Natural killer cell treated with Interleukin-12 subunit alpha and Interleukin-12 subunit beta and Interleukin-15 and Interleukin-18, amount 100 ng/mL, for 72 hours (primary cell): Measurements from ENCODE around the gene NTRK3. TPM values are rescaled to one million over a fixed set of nuclear protein-coding genes. Genes with fewer than 3 reads are reported as not detected.

Experiments
- ATAC-seq, 2 donors: fragments of 150-1000 bp; cut with Tn5 transposase in 1 of 2; sonication (Bioruptor Pico), chemical (Tn5 transposase) in 1 of 2; 2 replicates each; pipeline ENCODE4 v1.10.0; 2021
- DNase-seq: peaks from one replicate; pipeline ENCODE4 v3.0.0; 2022; ENCODE audit warnings: low spot score
- H3K27ac Mint-ChIP-seq, 2 donors: 1 replicate in 1 of 2; 2 replicates in 1 of 2; pipeline ENCODE4 v1.8.0; 2022; ENCODE audit warnings: mixed read lengths in 2 of 2, mild to moderate bottlenecking in 1 of 2, moderate library complexity in 1 of 2
- H3K27me3 Mint-ChIP-seq, 2 donors: 1 replicate in 1 of 2; 2 replicates in 1 of 2; pipeline ENCODE4 v1.8.0; 2022; ENCODE audit warnings: mixed read lengths in 2 of 2
- H3K36me3 Mint-ChIP-seq: one replicate; pipeline ENCODE4 v1.8.0; 2022; ENCODE audit warnings: mixed read lengths
- H3K4me1 Mint-ChIP-seq, 2 donors: 1 replicate in 1 of 2; 2 replicates in 1 of 2; pipeline ENCODE4 v1.8.0; 2022; ENCODE audit warnings: low read depth in 2 of 2, mixed read lengths in 2 of 2, mild to moderate bottlenecking in 1 of 2
- H3K4me3 Mint-ChIP-seq: one replicate; pipeline ENCODE4 v1.8.0; 2022; ENCODE audit warnings: mixed read lengths
- H3K9me3 Mint-ChIP-seq: 2 replicates; pipeline ENCODE4 v1.8.0; 2022; ENCODE audit warnings: mixed read lengths
- total RNA-seq, 2 donors: library from RNA; stranded (reverse); gene quantifications; one replicate each; pipeline ENCODE4 v1.2.3, GENCODE V29; 2022

Gene NTRK3
- total RNA-seq, 2 donors from 2014 or later: 0.42 to 1.2 TPM

- H3K27ac Mint-ChIP-seq: no peak overlapping the region
- H3K27me3 Mint-ChIP-seq: peaks cover 6 to 28% of the 10 kb centered on the region in 2 donors
- no peak for DNase-seq
- no peaks in the 10 kb centered on the region for H3K36me3 Mint-ChIP-seq
- peaks cover 0 to 3% of the 10 kb centered on the region in 2 donors for H3K4me1 Mint-ChIP-seq
- H3K4me3 Mint-ChIP-seq: no peak overlapping the region
- H3K9me3 Mint-ChIP-seq: no peaks in the 10 kb centered on the region
- peak in 1 of 2 donors; percentile 8 for ATAC-seq
These were observed 129.1 kb downstream of the NTRK3 start for GRCh38 chr15:88127432-88127790.

GRCh38 chr15:88126695-88127431 is 129.7 kb downstream of the NTRK3 start:
- Mint-ChIP-seq H3K4me3 (no peak overlapping the region), H3K27ac (no peak overlapping the region), H3K9me3 (no peaks in the 10 kb centered on the region), H3K27me3 (peaks cover 6 to 28% of the 10 kb centered on the region in 2 donors), H3K36me3 (no peaks in the 10 kb centered on the region), H3K4me1 (peaks cover 0 to 3% of the 10 kb centered on the region in 2 donors)
- DNase-seq (no peak), ATAC-seq (peak in 1 of 2 donors; percentile 43)

- no peak overlapping the region for H3K4me3 Mint-ChIP-seq
- peaks cover 0 to 3% of the 10 kb centered on the region in 2 donors for H3K4me1 Mint-ChIP-seq
- no peaks in the 10 kb centered on the region for H3K9me3 Mint-ChIP-seq
- H3K27me3 Mint-ChIP-seq: peaks cover 6 to 26% of the 10 kb centered on the region in 2 donors
- H3K27ac Mint-ChIP-seq: no peak overlapping the region
- no peak for DNase-seq
- ATAC-seq: no peak
- H3K36me3 Mint-ChIP-seq: no peaks in the 10 kb centered on the region
These were observed 131.0 kb downstream of the NTRK3 start for GRCh38 chr15:88125576-88125975.

- H3K27ac Mint-ChIP-seq: no peak overlapping the region
- no peak for DNase-seq
- no peak overlapping the region for H3K4me3 Mint-ChIP-seq
- H3K4me1 Mint-ChIP-seq: peaks cover 0 to 3% of the 10 kb centered on the region in 2 donors
- no peaks in the 10 kb centered on the region for H3K9me3 Mint-ChIP-seq
- no peaks in the 10 kb centered on the region for H3K36me3 Mint-ChIP-seq
- H3K27me3 Mint-ChIP-seq: peaks cover 6 to 22% of the 10 kb centered on the region in 2 donors
- no peak for ATAC-seq
These were observed 132.3 kb downstream of the NTRK3 start for GRCh38 chr15:88124199-88124598.

- no peaks in the 10 kb centered on the region for H3K9me3 Mint-ChIP-seq
- no peaks in the 10 kb centered on the region for H3K4me1 Mint-ChIP-seq
- H3K36me3 Mint-ChIP-seq: no peaks in the 10 kb centered on the region
- DNase-seq (no peak), ATAC-seq (no peak)
- H3K27me3 Mint-ChIP-seq: peaks cover 8 to 23% of the 10 kb centered on the region in 2 donors
- H3K4me3 Mint-ChIP-seq: no peak overlapping the region
- no peak overlapping the region for H3K27ac Mint-ChIP-seq
These were observed 134.5 kb downstream of the NTRK3 start for GRCh38 chr15:88121968-88122530.

GRCh38 chr15:88120026-88120425 is 136.5 kb downstream of the NTRK3 start:
- DNase-seq: no peak
- H3K4me3 Mint-ChIP-seq: no peak overlapping the region
- H3K9me3 Mint-ChIP-seq: no peaks in the 10 kb centered on the region
- no peaks in the 10 kb centered on the region for H3K4me1 Mint-ChIP-seq
- H3K27ac Mint-ChIP-seq: no peak overlapping the region
- H3K36me3 Mint-ChIP-seq: no peaks in the 10 kb centered on the region
- peaks cover 8 to 13% of the 10 kb centered on the region in 2 donors for H3K27me3 Mint-ChIP-seq
- no peak for ATAC-seq

- Mint-ChIP-seq H3K36me3 (no peaks in the 10 kb centered on the region), H3K27me3 (peaks cover 8 to 13% of the 10 kb centered on the region in 2 donors), H3K9me3 (no peaks in the 10 kb centered on the region), H3K4me3 (no peak overlapping the region), H3K4me1 (no peaks in the 10 kb centered on the region), H3K27ac (no peak overlapping the region)
- no peak for DNase-seq
- ATAC-seq: no peak
These were observed 137.8 kb downstream of the NTRK3 start for GRCh38 chr15:88118741-88119140.

- Mint-ChIP-seq H3K27ac (no peak overlapping the region), H3K4me1 (no peaks in the 10 kb centered on the region), H3K4me3 (no peak overlapping the region), H3K36me3 (no peaks in the 10 kb centered on the region), H3K9me3 (no peaks in the 10 kb centered on the region), H3K27me3 (peaks cover 8 to 13% of the 10 kb centered on the region in 2 donors)
- DNase-seq (no peak), ATAC-seq (no peak)
These were observed 138.5 kb downstream of the NTRK3 start for GRCh38 chr15:88118035-88118434.

- no peak overlapping the region for H3K27ac Mint-ChIP-seq
- DNase-seq (no peak), ATAC-seq (no peak)
- H3K4me3 Mint-ChIP-seq: no peak overlapping the region
- no peaks in the 10 kb centered on the region for H3K4me1 Mint-ChIP-seq
- H3K9me3 Mint-ChIP-seq: no peaks in the 10 kb centered on the region
- peaks cover 8 to 16% of the 10 kb centered on the region in 2 donors for H3K27me3 Mint-ChIP-seq
- no peaks in the 10 kb centered on the region for H3K36me3 Mint-ChIP-seq
These were observed 140.9 kb downstream of the NTRK3 start for GRCh38 chr15:88115486-88116152.

GRCh38 chr15:88113613-88114308 is 142.8 kb downstream of the NTRK3 start:
- H3K36me3 Mint-ChIP-seq: no peaks in the 10 kb centered on the region
- no peaks in the 10 kb centered on the region for H3K4me1 Mint-ChIP-seq
- ATAC-seq: no peak

GRCh38 chr15:88108991-88109390 is 147.5 kb downstream of the NTRK3 start:
- H3K4me3 Mint-ChIP-seq: no peak overlapping the region
- ATAC-seq: no peak
- no peaks in the 10 kb centered on the region for H3K4me1 Mint-ChIP-seq
- no peak overlapping the region for H3K27ac Mint-ChIP-seq
- peaks cover 0 to 5% of the 10 kb centered on the region in 2 donors for H3K27me3 Mint-ChIP-seq
- H3K9me3 Mint-ChIP-seq: no peaks in the 10 kb centered on the region
- no peaks in the 10 kb centered on the region for H3K36me3 Mint-ChIP-seq
- DNase-seq: no peak

More at GRCh38 chr15:88113613-88114308, 142.8 kb downstream of the NTRK3 start:
- H3K9me3 Mint-ChIP-seq: no peaks in the 10 kb centered on the region
- no peak overlapping the region for H3K4me3 Mint-ChIP-seq
- no peak overlapping the region for H3K27ac Mint-ChIP-seq
- DNase-seq: no peak
- peaks cover 8 to 18% of the 10 kb centered on the region in 2 donors for H3K27me3 Mint-ChIP-seq

GRCh38 chr15:88108477-88108876 is 148.1 kb downstream of the NTRK3 start:
- Mint-ChIP-seq H3K9me3 (no peaks in the 10 kb centered on the region), H3K36me3 (no peaks in the 10 kb centered on the region), H3K27me3 (peaks cover 0 to 5% of the 10 kb centered on the region in 2 donors), H3K27ac (no peak overlapping the region), H3K4me3 (no peak overlapping the region), H3K4me1 (no peaks in the 10 kb centered on the region)
- DNase-seq: no peak
- ATAC-seq: no peak

GRCh38 chr15:88106074-88106473 is 150.5 kb downstream of the NTRK3 start:
- Mint-ChIP-seq H3K27me3 (peaks cover 0 to 5% of the 10 kb centered on the region in 2 donors), H3K4me1 (no peaks in the 10 kb centered on the region), H3K9me3 (no peaks in the 10 kb centered on the region), H3K36me3 (no peaks in the 10 kb centered on the region), H3K4me3 (no peak overlapping the region), H3K27ac (no peak overlapping the region)
- no peak for DNase-seq
- ATAC-seq: no peak

- no peaks in the 10 kb centered on the region for H3K9me3 Mint-ChIP-seq
- no peaks in the 10 kb centered on the region for H3K36me3 Mint-ChIP-seq
These were observed 152.2 kb downstream of the NTRK3 start for GRCh38 chr15:88104357-88104756.

More at GRCh38 chr15:88104357-88104756, 152.2 kb downstream of the NTRK3 start:
- no peaks in the 10 kb centered on the region for H3K27me3 Mint-ChIP-seq
- no peak overlapping the region for H3K4me3 Mint-ChIP-seq
- DNase-seq (no peak), ATAC-seq (peak in 1 of 2 donors; percentile 11)
- H3K27ac Mint-ChIP-seq: no peak overlapping the region
- no peaks in the 10 kb centered on the region for H3K4me1 Mint-ChIP-seq
